GM18861 (cell line): ENCODE results near the gene IL17RD.

Source experiments
- ATAC-seq: cut with Tn5 transposase; IDR thresholded peaks from one replicate; pipeline ENCODE4 v1.9.1; 2021; ENCODE audit not compliant: unreplicated experiment

Gene IL17RD

GRCh38 chr3:57131210-57131588 is 34.0 kb downstream of the IL17RD start:
- ATAC-seq: no peak

- ATAC-seq: no peak
These were observed 34.5 kb downstream of the IL17RD start for GRCh38 chr3:57130571-57131209.

- no peak for ATAC-seq
These were observed 36.1 kb downstream of the IL17RD start for GRCh38 chr3:57128826-57129667.

GRCh38 chr3:57127891-57128518 is 37.1 kb downstream of the IL17RD start:
- no peak for ATAC-seq

- ATAC-seq: no peak
These were observed 38.9 kb downstream of the IL17RD start for GRCh38 chr3:57126244-57126643.

GRCh38 chr3:57120451-57121174 is 44.5 kb downstream of the IL17RD start:
- no peak for ATAC-seq

- no peak for ATAC-seq
These were observed 45.1 kb downstream of the IL17RD start for GRCh38 chr3:57120040-57120439.

GRCh38 chr3:57118254-57118653 is 46.9 kb downstream of the IL17RD start:
- no peak for ATAC-seq

- no peak for ATAC-seq
These were observed 48.7 kb downstream of the IL17RD start for GRCh38 chr3:57116501-57116900.

- ATAC-seq: no peak
These were observed 52.9 kb downstream of the IL17RD start for GRCh38 chr3:57112206-57112605.

- ATAC-seq: no peak
These were observed 54.4 kb downstream of the IL17RD start for GRCh38 chr3:57110798-57111197.

GRCh38 chr3:57110214-57110613 is 54.9 kb downstream of the IL17RD start:
- no peak for ATAC-seq

- ATAC-seq: no peak
These were observed 55.5 kb downstream of the IL17RD start for GRCh38 chr3:57109437-57110199.

- ATAC-seq: no peak
These were observed 56.5 kb downstream of the IL17RD start for GRCh38 chr3:57108684-57109083.

- ATAC-seq: no peak
These were observed 59.6 kb downstream of the IL17RD start for GRCh38 chr3:57105585-57105984.

- ATAC-seq: no peak
These were observed 65.0 kb downstream of the IL17RD start for GRCh38 chr3:57100046-57100695.

- ATAC-seq: no peak
These were observed 66.5 kb downstream of the IL17RD start for GRCh38 chr3:57098418-57099310.

- no peak for ATAC-seq
These were observed 67.6 kb downstream of the IL17RD start for GRCh38 chr3:57097536-57097935.

GRCh38 chr3:57095363-57095762 is 69.8 kb downstream of the IL17RD start:
- no peak for ATAC-seq
